ENCODE results near the gene HOXA6. TPM values are rescaled to one million over a fixed set of nuclear protein-coding genes. Genes with fewer than 3 reads are reported as not detected.

Gene HOXA6
- total RNA-seq, 2 donors from 2014 or later = 6.9 to 7.5 TPM

GRCh38 chr7:27177795-27178320, 30.3 kb upstream of the HOXA6 start:
- peak overlapping the region; percentile 61 to 80 for H3K4me3 ChIP-seq
- intact Hi-C loops (cut with DNase I) = no loop called here
- peak overlapping the region; percentile 96 for H3K27ac ChIP-seq
- no peaks in the 10 kb centered on the region for H3K9me3 ChIP-seq
- H3K27me3 ChIP-seq (replicated peaks; ENCODE audit: insufficient read depth) = no peaks in the 10 kb centered on the region
- peak in 1 of 4 experiments; percentile 24 for TF ChIP-seq CTCF (IDR thresholded peaks at IDR 0.05)
- no peak for TF ChIP-seq POLR2A (IDR thresholded peaks at IDR 0.05)
- no peak for TF ChIP-seq POLR2AphosphoS5 (IDR thresholded peaks at IDR 0.05)
- no peaks in the 10 kb centered on the region for H3K36me3 ChIP-seq
- no peaks in the 10 kb centered on the region for H3K4me1 ChIP-seq (replicated peaks)
- DNase-seq (ENCODE audit: low spot score) = no peak
- 23% methylated on average over 5 of the region's 5 CpGs for WGBS

GRCh38 chr7:27176962-27177794, 29.6 kb upstream of the HOXA6 start:
- intact Hi-C loops (cut with DNase I) = no loop called here
- no peaks in the 10 kb centered on the region for H3K9me3 ChIP-seq
- peak overlapping the region; percentile 96 for H3K27ac ChIP-seq
- TF ChIP-seq POLR2A (IDR thresholded peaks at IDR 0.05) = no peak
- no peak for TF ChIP-seq POLR2AphosphoS5 (IDR thresholded peaks at IDR 0.05)
- no peak for TF ChIP-seq CTCF (IDR thresholded peaks at IDR 0.05)
- no peaks in the 10 kb centered on the region for H3K36me3 ChIP-seq
- H3K4me3 ChIP-seq = peak overlapping the region; percentile 61 to 80
- DNase-seq (ENCODE audit: low spot score) = no peak
- no peaks in the 10 kb centered on the region for H3K27me3 ChIP-seq (replicated peaks; ENCODE audit: insufficient read depth)
- 29% methylated on average over 22 of the region's 22 CpGs for WGBS
- H3K4me1 ChIP-seq (replicated peaks) = no peaks in the 10 kb centered on the region

- no peak for TF ChIP-seq POLR2A (IDR thresholded peaks at IDR 0.05)
- no peak for TF ChIP-seq POLR2AphosphoS5 (IDR thresholded peaks at IDR 0.05)
- no peak for TF ChIP-seq CTCF (IDR thresholded peaks at IDR 0.05)
- peak overlapping the region; percentile 96 for H3K27ac ChIP-seq
- H3K4me3 ChIP-seq = peak overlapping the region; percentile 61 to 80
- no peaks in the 10 kb centered on the region for H3K9me3 ChIP-seq
- WGBS = 34% methylated on average over 3 of the region's 3 CpGs
- no peak for DNase-seq (ENCODE audit: low spot score)
- H3K27me3 ChIP-seq (replicated peaks; ENCODE audit: insufficient read depth) = no peaks in the 10 kb centered on the region
- H3K36me3 ChIP-seq = no peaks in the 10 kb centered on the region
- intact Hi-C loops (cut with DNase I) = no loop called here
- no peaks in the 10 kb centered on the region for H3K4me1 ChIP-seq (replicated peaks)
Measured at GRCh38 chr7:27176524-27176845, 28.9 kb upstream of the HOXA6 start.

- Histone ChIP-seq H3K4me1 (replicated peaks) (no peaks in the 10 kb centered on the region), H3K27ac (peak overlapping the region; percentile 96), H3K36me3 (no peaks in the 10 kb centered on the region), H3K27me3 (replicated peaks; ENCODE audit: insufficient read depth) (no peaks in the 10 kb centered on the region), H3K9me3 (no peaks in the 10 kb centered on the region), H3K4me3 (peak overlapping the region; percentile 61 to 80)
- no peak for TF ChIP-seq POLR2A (IDR thresholded peaks at IDR 0.05)
- peak in 2 of 4 experiments; percentile 3 for TF ChIP-seq CTCF (IDR thresholded peaks at IDR 0.05)
- no peak for TF ChIP-seq POLR2AphosphoS5 (IDR thresholded peaks at IDR 0.05)
- DNase-seq (ENCODE audit: low spot score) = no peak
- intact Hi-C loops (cut with DNase I) = no loop called here
- WGBS = 21% methylated on average over 40 of the region's 40 CpGs
Measured at GRCh38 chr7:27175626-27176523, 28.3 kb upstream of the HOXA6 start.
